Osteocyte (in vitro differentiated cells): ENCODE results near the gene DYNLT5. TPM values are rescaled to one million over a fixed set of nuclear protein-coding genes. Genes with fewer than 3 reads are reported as not detected.

Experiments used
- DNase-seq: peaks from one replicate; pipeline ENCODE4 v3.0.0; 2021; ENCODE audit warnings: mixed read lengths; ENCODE audit not compliant: unreplicated experiment; ENCODE audit errors: extremely low spot score
- H3K27ac Mint-ChIP-seq: one replicate; pipeline ENCODE4 v1.8.0; 2021; ENCODE audit warnings: mild to moderate bottlenecking, mixed read lengths; ENCODE audit not compliant: unreplicated experiment
- H3K27me3 Mint-ChIP-seq: one replicate; pipeline ENCODE4 v1.8.0; 2021; ENCODE audit warnings: mixed read lengths; ENCODE audit not compliant: unreplicated experiment
- H3K36me3 Mint-ChIP-seq: one replicate; pipeline ENCODE4 v1.8.0; 2021; ENCODE audit warnings: mixed read lengths; ENCODE audit not compliant: unreplicated experiment
- H3K4me1 Mint-ChIP-seq: one replicate; pipeline ENCODE4 v1.8.0; 2021; ENCODE audit warnings: mixed read lengths; ENCODE audit not compliant: unreplicated experiment
- H3K4me3 Mint-ChIP-seq: one replicate; pipeline ENCODE4 v1.8.0; 2021; ENCODE audit warnings: mild to moderate bottlenecking, moderate library complexity, mixed read lengths; ENCODE audit not compliant: unreplicated experiment
- H3K9me3 Mint-ChIP-seq: one replicate; pipeline ENCODE4 v1.8.0; 2021; ENCODE audit warnings: mixed read lengths; ENCODE audit not compliant: unreplicated experiment
- CTCF ChIP-seq: fragments of 200-600 bp; sonication (generic); IDR thresholded peaks from 2 replicates; pipeline ENCODE4 v1.5.0; 2021; ENCODE audit warnings: antibody characterized with exemption, mild to moderate bottlenecking, moderate library complexity
- total RNA-seq: library from RNA; stranded (reverse); gene quantifications from 2 replicates; pipeline ENCODE4 v1.2.1, GENCODE V29; 2021

DYNLT5 gene
- total RNA-seq, 1 donor from 2014 or later, result 0.35 TPM

DNA sequence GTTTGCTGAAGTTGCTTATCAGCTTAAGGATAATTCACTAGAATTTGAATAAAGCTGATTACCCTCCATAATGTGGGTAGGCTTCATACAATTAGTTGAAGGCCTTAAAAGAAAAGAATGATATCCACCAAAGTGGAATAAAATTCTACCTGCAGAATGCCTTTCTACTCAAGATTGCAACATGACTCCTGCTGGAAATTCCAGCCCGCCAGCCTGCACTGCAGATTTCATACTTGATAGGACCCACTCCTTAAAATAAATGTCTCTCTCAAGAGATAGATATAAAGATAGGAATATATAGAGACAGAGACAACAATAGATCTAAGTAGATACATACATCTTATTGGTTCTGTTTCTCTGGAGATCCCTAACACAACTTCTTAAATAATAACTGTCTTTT lies 72.5 kb downstream of the DYNLT5 start:
- Mint-ChIP-seq H3K9me3 (no peaks in the 10 kb centered on the region), H3K27ac (no peak overlapping the region), H3K4me3 (no peak overlapping the region), H3K4me1 (no peaks in the 10 kb centered on the region), H3K36me3 (peaks cover 2% of the 10 kb centered on the region), H3K27me3 (no peaks in the 10 kb centered on the region)
- no peak for TF ChIP-seq CTCF
- DNase-seq, result no peak

Other genes starting within 250 kb of the DYNLT5 start
- 118 and 123 TPM in 2 replicates for gene SGIP1, start 218.3 kb upstream of the DYNLT5 start, total RNA-seq
- gene INSL5, start 48.8 kb downstream of the DYNLT5 start, total RNA-seq, result not detected in 2 replicates
- 8.9 and 10.0 TPM in 2 replicates for gene DNAI4, start 172.4 kb downstream of the DYNLT5 start, total RNA-seq
- 45.8 and 48.3 TPM in 2 replicates for gene MIER1, start 172.5 kb downstream of the DYNLT5 start, total RNA-seq